ENCODE measurements around the gene ZDHHC14. TPM values are rescaled to one million over a fixed set of nuclear protein-coding genes. Genes with fewer than 3 reads are reported as not detected.
A peak's percentile ranks its signal among the peaks of the same experiment; 100 is the strongest.
"Not testable (repeated sequence)": the region's sequence is repeated elsewhere in the genome, so short reads cannot be mapped to it uniquely, and the experiment has no call there.

Gene ZDHHC14
- total RNA-seq, 1 experiment from 2014 or later: 8.1 TPM

GRCh38 chr6:157402996-157403685 lies 22.2 kb downstream of the ZDHHC14 start:
- no peak for DNase-seq (ENCODE audit: low read depth)

GRCh38 chr6:157403686-157404051 lies 22.7 kb downstream of the ZDHHC14 start:
- DNase-seq (ENCODE audit: low read depth): no peak

GRCh38 chr6:157405986-157406385 lies 25.0 kb downstream of the ZDHHC14 start:
- peak; percentile 76 for DNase-seq (ENCODE audit: low read depth)

GRCh38 chr6:157406661-157407060 lies 25.7 kb downstream of the ZDHHC14 start:
- DNase-seq (ENCODE audit: low read depth): no peak

- no peak for DNase-seq (ENCODE audit: low read depth)
Measured at GRCh38 chr6:157407646-157408045, 26.7 kb downstream of the ZDHHC14 start.

- DNase-seq (ENCODE audit: low read depth): not testable (repeated sequence)
Measured at GRCh38 chr6:157408427-157408826, 27.4 kb downstream of the ZDHHC14 start.

- DNase-seq (ENCODE audit: low read depth): no peak
Measured at GRCh38 chr6:157410045-157410444, 29.1 kb downstream of the ZDHHC14 start.

GRCh38 chr6:157411368-157411767 lies 30.4 kb downstream of the ZDHHC14 start:
- no peak for DNase-seq (ENCODE audit: low read depth)

GRCh38 chr6:157412791-157413190 lies 31.8 kb downstream of the ZDHHC14 start:
- no peak for DNase-seq (ENCODE audit: low read depth)

GRCh38 chr6:157420497-157420896 lies 39.5 kb downstream of the ZDHHC14 start:
- DNase-seq (ENCODE audit: low read depth): no peak

GRCh38 chr6:157424491-157425020 lies 43.6 kb downstream of the ZDHHC14 start:
- DNase-seq (ENCODE audit: low read depth): no peak

- no peak for DNase-seq (ENCODE audit: low read depth)
Measured at GRCh38 chr6:157427969-157428368, 47.0 kb downstream of the ZDHHC14 start.

GRCh38 chr6:157428427-157429202 lies 47.6 kb downstream of the ZDHHC14 start:
- DNase-seq (ENCODE audit: low read depth): peak; percentile 81

GRCh38 chr6:157429248-157429647 lies 48.3 kb downstream of the ZDHHC14 start:
- DNase-seq (ENCODE audit: low read depth): no peak

GRCh38 chr6:157430834-157431233 lies 49.8 kb downstream of the ZDHHC14 start:
- no peak for DNase-seq (ENCODE audit: low read depth)

GRCh38 chr6:157432231-157432891 lies 51.4 kb downstream of the ZDHHC14 start:
- DNase-seq (ENCODE audit: low read depth): no peak

GRCh38 chr6:157432892-157433265 lies 51.9 kb downstream of the ZDHHC14 start:
- DNase-seq (ENCODE audit: low read depth): no peak

GRCh38 chr6:157433678-157434081 lies 52.7 kb downstream of the ZDHHC14 start:
- no peak for DNase-seq (ENCODE audit: low read depth)

- DNase-seq (ENCODE audit: low read depth): no peak
Measured at GRCh38 chr6:157434349-157435033, 53.5 kb downstream of the ZDHHC14 start.

- DNase-seq (ENCODE audit: low read depth): no peak
Measured at GRCh38 chr6:157436219-157436943, 55.4 kb downstream of the ZDHHC14 start.

GRCh38 chr6:157436944-157437336 lies 56.0 kb downstream of the ZDHHC14 start:
- no peak for DNase-seq (ENCODE audit: low read depth)

Measured in HT1080 (cell line).